Activated CD4-positive, alpha-beta T cell treated with anti-CD3 and anti-CD28 coated beads for 48 hours (primary cell): ENCODE measurements around the gene ANO9.
A peak's percentile ranks its signal among the peaks of the same experiment; 100 is the strongest.
"Not testable (repeated sequence)": the region's sequence is repeated elsewhere in the genome, so short reads cannot be mapped to it uniquely, and the experiment has no call there.

ENCODE experiments used
- DNase-seq: peaks from one replicate; pipeline ENCODE4 v3.0.0-alpha.2; 2020

Gene ANO9

GRCh38 chr11:450809-451451 lies 9.1 kb upstream of the ANO9 start:
- peak; percentile 80 for DNase-seq

- DNase-seq: peak; percentile 96
Measured at GRCh38 chr11:449889-450808, 8.3 kb upstream of the ANO9 start, which contains the start of gene PTDSS2. Gene PTDSS2, plus strand, starts transcription at chr11:450279. Its CDS starts 177 bp downstream, at chr11:450456.

- DNase-seq: peak; percentile 98
Measured at GRCh38 chr11:447923-448731, 6.3 kb upstream of the ANO9 start.

GRCh38 chr11:446891-447290 lies 5.1 kb upstream of the ANO9 start:
- no peak for DNase-seq

- DNase-seq: no peak
Measured at GRCh38 chr11:445765-446588, 4.2 kb upstream of the ANO9 start.

- no peak for DNase-seq
Measured at GRCh38 chr11:444396-445144, 2.8 kb upstream of the ANO9 start.

GRCh38 chr11:443542-444199 lies 1.9 kb upstream of the ANO9 start:
- DNase-seq: no peak

GRCh38 chr11:442611-443081 lies 835 bp upstream of the ANO9 start:
- DNase-seq: no peak

GRCh38 chr11:441043-441417 lies 781 bp downstream of the ANO9 start:
- DNase-seq: no peak

GRCh38 chr11:440065-441042 lies 1.5 kb downstream of the ANO9 start:
- DNase-seq: peak; percentile 32

- DNase-seq: no peak
Measured at GRCh38 chr11:439315-440064, 2.3 kb downstream of the ANO9 start.

GRCh38 chr11:438101-438844 lies 3.5 kb downstream of the ANO9 start:
- no peak for DNase-seq

- no peak for DNase-seq
Measured at GRCh38 chr11:437228-437870, 4.5 kb downstream of the ANO9 start.

- not testable (repeated sequence) for DNase-seq
Measured at GRCh38 chr11:434999-435740, 6.6 kb downstream of the ANO9 start.

- no peak for DNase-seq
Measured at GRCh38 chr11:434496-434895, 7.3 kb downstream of the ANO9 start.

GRCh38 chr11:433641-434040 lies 8.2 kb downstream of the ANO9 start:
- DNase-seq: no peak

- no peak for DNase-seq
Measured at GRCh38 chr11:433111-433510, 8.7 kb downstream of the ANO9 start.
